Stimulated activated CD8-positive, alpha-beta memory T cell treated with anti-CD3 and anti-CD28 coated beads, Interleukin-7, amount 100 ng/mL, for 1 hour (primary cell): ENCODE data around the gene EEF2K.
A peak's percentile ranks its signal among the peaks of the same experiment; 100 is the strongest.
"Not testable (repeated sequence)": the region's sequence is repeated elsewhere in the genome, so short reads cannot be mapped to it uniquely, and the experiment has no call there.

Experiments
- DNase-seq, 2 donors: peaks; one replicate each; pipeline ENCODE4 v3.0.0-alpha.2; 2020; ENCODE audit warnings: low read depth in 2 of 2

EEF2K gene

DNA sequence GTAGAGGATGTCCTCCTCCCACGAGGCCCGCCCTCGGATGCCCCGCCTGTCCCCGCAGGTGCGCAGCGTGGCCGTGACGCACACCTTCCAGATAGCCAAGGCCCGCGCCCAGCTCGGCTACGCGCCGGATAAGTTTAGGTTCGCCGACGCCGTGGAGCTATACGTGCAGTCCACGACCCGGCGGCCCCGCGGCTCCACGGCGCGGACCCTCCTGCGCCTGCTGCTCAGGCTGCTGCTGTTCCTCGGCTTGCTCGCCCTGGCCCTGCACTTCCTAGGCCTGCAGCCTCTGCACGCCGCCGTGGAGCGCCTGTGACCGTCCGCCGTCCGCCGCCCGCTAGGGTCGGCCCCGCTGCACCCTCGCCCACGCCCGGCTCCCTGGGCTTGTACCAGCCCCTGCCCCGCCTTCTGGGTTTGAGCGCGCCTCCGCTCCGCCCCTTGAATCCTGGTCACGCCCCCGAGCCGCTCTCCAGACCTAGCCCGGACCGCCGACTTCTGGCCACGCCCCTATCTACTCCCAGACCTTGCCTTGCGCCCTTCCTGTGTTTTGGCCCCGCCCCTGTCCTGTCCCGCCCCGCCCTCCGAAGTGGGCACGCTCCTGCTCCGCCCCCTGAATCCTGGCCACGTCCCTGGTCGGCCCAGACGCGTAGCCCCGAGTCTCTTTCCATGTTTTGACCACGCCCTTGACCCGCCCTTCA, 15.8 kb upstream of the EEF2K start:
- peak; percentile 66 to 79 for DNase-seq

DNA sequence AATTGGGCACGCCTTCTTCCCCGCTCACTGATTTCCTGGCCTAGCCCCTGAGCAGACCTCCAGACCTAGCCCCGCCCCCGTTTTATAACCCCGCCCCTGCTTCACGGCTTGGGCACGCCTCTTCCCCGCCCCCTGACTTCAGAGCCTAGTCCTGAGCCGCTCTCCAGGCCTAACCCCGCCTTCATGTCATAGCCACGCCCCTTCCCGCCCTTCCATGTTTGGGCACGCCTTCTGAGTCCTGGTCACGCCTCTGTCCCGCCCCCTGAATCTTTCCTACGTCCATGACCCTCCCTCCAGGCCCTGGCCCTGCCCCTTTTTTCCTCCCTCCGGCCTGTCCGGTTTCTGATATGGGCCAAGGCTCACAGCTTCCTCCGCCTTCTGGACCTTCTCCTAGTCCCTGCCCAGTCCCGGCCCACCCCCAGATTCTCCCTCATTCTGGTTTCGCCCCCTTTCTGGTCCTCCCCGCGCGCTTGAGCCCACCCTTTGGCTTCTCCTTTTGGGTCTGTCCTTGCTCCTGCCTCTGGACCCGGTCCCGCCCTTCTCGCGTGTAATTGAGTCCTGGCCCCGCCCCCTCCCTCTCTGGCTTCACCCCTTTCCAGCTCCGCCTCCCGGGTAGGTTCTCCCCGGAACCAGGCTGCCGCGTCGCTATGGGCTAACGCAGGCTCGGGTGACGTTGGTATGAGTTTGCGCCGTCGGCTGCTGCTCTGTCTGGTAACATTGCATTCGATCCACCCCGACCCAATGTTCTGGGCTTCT, 15.1 kb upstream of the EEF2K start:
- peak; percentile 99 to 100 for DNase-seq

DNA sequence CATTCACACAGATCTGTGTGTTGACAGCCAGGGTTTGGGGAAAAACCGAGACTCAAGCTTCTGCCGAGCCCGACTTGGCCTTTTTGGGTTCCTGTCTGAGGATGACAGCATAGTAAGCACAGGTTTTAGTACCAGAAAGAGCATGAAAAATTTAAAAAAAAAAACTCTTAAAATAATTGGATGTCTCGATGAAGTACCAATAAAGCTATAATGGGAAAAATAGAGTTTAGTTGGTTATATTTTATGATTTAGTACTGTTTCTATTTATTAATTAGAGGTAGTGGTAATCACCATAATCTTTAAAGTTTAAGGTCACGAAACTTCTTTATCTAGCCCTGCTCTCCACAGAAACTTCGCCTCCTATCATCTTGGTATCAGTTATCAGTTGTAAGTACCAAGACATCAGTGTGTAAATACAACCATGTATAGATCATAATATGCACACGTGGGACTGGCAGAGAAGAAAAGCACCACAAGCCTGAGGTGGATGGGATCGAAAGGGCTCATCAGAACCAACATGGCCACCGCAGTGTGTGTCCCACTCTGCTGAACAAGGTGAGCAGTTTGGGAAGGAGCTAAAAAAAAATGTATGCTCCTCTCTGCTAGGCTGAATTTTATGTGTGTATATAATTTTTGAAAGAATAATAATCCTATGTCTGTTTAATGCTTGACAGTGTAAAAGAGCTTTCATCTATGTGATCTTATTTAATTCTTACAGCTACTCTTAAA, 14.4 kb upstream of the EEF2K start:
- no peak for DNase-seq

DNA sequence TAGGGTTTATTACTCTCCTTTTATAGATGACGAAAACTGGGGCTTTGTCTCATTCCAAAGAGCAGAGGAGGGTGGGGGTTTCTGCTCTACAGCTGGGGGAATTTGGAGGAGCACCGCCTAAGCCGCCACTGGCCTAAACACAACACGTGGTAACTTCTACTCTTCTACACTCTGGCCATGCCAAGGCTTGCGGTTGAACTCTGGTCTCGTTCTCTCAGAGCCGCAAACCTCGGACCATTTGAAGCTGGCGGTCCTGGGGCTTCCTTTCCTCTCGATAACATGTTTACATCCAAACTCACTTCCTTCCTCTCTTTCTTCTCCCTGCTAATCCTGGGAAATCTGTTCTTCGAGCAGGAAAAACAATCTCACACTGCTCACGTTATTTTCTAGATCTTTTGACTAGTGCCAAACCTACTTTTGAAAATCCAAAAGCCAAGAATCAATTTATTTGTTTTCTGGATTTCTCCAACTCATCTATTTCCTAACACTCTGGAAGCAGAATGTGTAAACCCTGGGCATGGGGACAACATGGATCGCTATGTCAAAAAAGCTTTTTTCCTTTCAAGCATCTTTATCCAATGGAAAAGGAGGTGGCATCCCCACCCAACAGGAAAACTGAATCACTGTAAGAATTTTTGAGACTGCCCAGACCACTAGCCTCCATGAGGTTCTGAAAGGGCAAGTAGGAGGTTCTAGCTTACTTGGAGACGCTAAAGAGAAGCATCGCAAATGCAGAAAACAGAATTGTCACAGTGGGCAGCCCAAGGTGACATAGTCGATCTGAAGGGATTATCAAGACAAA, 13.6 kb upstream of the EEF2K start:
- peak; percentile 53 for DNase-seq

DNA sequence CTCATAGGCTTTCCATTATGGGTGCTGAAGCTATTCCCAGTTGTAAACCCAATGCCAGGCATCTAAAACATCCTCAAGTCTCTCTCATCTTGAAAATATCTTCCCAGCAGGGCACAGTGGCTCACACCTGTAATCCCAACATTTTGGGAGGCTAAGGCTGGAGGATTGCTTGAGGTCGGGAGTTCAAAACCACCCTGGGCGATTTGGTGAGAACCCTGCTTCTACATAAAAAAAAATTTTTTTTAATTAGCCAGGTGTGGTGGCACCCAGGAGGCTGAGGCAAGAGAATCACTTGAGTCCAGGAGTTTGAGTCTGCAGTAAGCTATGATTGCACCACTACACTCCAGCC, 13.0 kb upstream of the EEF2K start:
- no peak for DNase-seq

DNA sequence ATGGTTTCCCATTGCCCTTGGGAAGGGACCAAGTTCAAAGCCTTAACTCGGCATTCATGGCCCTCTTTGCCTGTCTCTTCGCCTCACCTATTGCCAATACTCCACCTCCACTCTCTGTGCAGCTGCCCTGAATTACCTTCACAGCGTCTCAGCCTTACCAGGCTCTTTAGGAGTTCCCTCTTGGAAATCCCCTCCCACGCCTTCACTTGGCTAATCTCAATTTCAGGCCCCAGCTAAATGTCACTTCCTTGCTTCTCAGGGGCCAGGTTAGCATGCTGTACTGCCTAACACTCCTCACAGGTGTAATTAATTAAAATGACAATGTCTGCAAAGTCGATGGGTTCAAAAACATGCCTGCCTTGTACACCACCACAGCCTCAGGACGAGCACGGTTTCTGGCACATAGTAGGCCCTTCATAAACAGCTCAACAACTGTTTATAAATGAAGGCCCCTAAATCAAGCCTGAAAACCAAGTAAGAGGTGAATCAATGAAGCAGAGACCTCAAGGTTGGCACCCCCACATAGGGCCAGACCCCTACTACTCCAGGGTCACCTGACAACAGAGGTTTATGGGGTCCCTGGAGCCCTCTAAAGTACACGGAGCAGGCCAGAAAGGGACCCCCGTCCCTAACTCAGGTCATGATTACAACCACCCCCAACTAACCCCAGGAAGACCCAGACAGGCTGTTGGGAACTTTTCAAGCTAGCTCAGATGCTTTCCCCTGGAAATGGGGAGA, 11.2 kb upstream of the EEF2K start:
- no peak for DNase-seq

DNA sequence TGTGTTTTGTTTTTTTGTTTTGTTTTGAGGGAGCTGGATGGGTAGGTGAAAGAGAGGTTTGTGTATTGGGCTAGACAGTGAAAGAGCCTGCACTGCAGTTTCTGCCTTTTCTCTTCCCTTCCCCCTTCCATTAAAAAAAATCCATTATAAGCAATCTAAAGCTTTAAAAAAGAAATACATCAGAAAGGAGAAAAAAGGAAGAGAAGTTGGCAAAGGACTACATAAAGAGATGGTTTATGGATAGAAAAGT, 10.7 kb upstream of the EEF2K start:
- DNase-seq = no peak

DNA sequence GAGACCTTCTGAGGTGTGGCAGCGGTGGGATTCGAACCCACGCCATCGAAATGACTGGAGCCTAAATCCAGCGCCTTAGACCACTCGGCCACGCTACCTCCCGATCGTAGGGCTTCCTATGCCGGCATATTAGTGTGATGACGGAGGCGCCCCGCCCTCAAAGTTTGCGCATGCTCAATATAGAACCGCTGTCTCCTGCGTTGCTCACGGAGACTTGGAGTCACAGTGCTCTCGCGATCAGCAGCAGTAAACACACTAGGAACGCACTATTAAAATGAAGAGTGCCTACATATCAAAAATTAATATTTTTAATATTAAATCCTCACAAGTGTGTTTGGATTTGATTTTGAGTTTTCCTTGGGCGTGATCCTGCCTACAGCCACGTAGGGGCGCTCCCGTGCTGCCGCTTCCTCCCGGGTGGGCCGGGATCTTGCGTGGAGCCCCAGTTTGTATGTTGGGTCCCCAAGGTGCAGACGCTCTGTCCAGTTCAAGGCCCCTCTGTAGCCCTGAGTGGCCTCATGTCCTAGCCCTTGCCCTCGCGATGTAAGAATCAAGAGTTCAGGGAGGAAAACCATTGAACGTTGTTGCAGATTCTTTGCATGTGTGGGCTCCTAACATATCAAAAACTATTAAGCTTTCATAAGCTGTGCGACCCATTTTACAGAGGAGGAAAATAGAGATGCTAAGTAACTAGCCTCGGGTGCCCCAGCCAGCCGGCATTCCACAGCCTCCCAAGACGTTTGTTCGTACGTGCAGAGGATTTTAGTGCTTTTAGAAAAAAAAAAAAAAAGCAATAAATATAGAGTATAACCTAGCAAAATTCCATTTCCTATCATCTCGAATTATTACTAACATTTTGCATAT, 10.2 kb upstream of the EEF2K start:
- DNase-seq = peak; percentile 85 to 91

DNA sequence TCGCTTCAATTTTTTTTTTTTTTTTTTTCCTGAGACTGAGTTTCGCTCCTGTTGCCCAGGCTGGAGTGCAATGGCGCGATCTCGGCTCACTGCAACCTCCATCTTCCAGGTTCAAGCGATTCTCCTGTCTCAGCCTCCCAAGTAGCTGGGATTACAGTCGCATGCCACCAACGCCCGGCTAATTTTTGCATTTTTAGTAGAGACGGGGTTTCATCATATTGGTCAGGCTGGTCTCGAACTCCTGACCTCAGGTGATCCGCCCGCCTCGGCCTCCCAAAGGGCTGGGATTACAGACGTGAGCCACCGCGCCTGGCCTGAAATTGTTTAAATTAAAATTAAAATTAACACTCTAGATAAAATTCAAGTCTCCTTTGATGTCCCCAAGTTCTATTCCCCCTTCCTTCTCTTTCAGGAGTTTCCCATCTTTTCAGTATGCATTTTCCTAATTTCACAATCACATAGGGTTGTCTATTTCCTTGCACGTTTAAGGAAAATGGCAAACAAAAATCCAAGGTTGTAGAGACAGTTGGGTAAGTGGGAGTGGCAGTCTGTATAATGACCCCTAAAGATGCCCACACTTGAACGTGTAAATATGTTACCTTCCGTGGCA, 9.4 kb upstream of the EEF2K start:
- not testable (repeated sequence) for DNase-seq

DNA sequence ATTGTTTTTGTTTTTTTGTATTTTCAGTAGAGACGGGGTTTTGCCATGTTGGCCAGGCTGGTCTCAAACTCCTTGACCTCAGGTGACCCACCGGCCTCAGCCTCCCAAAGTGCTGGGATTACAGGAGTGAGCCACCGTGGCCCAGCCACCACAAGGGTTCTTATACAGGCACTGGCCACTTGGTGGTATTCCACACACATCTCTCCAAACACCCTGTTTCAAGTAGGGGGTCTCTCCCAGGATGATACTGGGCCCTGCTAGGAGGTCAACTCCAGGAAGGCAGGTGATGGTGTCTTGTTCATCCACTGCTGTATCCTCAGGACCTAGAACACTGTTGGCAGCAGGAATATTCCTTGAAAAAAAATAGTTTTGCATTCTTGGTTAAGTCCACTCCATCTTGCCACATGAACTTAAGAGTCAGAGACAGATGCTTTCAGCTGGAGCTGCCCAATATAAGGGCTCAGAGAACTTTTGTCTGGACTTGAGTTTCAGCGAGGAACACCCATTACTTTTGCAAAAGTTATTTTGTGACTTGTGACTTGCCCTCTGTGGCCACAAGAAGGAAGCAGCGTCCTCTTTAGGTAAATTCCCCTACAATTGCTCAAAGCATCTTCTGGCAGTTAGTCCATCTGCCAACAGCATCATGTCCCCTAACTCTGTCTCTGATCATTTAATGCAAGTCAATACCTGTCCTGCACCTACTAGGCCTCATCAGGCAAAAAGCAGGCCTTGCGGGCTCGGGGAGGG, 7.4 kb upstream of the EEF2K start:
- DNase-seq = no peak

DNA sequence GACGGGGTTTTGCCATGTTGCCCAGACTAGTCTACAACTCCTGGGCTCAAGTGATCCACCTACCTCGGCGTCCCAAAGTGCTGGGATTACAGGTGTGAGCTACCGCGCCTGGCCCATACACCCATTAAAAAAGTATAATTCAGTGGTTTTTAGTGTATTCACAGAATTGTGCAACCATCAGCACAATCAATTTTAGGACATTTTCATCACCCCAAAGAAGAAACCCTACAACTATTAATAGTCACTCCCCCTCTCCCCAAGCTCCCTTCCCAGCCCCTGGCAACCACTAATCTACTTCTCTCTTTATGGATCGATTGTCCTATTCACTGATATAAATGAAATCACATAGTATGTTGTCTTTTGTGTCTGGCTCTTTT, 3.8 kb upstream of the EEF2K start:
- no peak for DNase-seq

DNA sequence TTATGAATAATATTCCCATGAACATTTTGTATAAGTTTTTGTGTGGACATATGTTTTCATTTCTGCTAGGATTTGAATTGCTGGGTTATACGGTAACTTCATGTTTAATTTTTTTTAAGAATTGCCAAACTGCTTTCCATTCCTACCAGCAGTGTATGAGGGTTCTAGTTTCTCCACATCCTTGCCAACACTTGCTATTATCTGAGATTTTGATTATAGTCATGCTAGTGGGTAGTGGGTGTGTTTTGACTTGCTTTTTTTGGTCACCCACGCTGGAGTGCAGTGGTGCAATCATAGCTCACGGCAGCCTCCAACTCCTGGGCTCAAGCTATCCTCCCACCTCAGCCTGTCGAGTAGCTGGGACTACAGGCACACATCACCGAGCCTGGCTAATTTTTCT, 3.0 kb upstream of the EEF2K start:
- no peak for DNase-seq

DNA sequence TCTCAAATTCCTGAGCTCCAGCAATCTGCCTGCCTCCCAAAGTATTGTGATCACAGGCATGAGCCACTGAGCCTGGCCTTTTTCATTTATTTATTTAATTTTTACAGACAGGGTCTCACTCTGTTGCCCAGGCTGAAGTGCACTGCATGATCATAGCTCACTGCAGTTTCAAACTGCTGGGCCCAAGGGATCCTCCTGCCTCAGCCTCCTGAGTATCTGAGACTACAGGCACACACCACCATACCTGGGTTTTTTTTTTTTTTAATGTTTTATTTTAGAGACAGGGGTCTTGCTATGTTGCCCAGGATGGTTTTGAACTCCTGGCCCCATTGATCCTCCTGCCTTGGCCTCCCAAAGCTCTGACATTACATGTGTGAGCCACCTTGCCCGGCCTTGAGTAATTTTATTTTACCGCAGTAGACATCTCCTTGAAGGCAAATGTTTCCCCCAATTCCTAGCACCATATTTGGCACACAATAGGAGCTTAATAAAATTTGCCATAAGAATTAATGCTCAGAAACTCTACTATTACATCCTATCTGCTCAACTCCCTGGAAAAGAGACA, 1.9 kb upstream of the EEF2K start:
- DNase-seq = no peak

DNA sequence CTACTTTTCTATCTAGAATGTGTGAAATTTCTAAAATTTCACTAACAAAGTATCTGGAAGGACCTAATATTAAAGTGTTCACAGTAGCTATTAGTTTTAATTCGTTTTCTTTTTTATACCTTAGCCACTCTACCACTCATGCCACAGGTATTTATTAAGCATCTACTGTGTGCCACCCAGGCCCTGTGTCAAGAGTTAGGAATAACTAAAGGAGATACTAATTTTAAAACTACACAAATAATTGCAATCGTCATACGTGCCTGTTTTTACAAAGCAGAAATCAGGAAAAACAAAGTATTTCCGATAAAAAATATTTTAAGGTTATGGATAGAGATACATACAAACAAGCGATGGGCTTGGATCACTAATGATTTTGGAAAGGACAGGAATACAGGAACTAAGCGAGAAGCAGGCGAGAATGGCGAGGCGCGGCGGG, 483 bp upstream of the EEF2K start:
- no peak for DNase-seq

DNA sequence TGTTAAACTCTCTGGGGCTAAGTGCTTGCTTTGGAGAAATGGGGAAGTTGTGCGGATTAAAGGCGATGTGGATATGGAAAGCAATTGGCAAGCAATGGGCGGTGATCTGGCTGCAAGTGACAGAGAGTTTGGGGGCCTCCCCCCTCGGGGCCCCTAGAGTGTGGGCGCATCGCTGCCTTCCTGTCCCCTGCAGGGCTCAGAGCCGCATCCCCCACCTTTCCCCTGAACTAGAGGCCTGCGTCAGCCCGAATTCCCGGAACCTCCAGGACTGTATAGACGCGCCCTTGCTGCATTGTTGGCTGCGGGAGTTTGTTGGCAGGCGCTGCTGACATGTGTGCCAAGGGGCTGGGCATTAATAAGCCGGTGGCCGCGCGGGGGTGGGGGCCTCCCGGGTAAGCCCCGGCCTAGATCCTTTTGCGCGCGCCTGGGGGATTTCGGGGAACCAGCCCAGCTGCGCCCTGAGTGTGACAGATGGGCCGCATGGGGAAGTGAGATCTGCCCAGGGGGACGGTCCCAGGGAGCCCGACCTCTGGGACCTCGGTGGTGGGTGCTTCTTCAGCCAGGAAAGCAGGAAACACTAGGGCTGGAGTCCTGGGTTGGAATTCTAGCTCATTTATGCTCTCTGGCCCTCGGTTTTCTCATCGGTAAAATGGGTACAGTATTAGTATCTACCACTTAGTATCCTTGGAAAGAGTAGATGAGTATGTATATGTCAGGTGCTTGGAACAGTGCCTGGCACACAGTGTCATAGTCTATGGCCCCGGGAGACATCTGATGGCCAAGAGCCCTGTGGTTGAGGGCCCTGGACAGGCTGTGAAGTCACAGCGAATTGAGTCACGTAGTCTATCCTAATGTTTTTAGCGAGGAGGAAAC, 1.0 kb downstream of the EEF2K start:
- peak; percentile 17 to 24 for DNase-seq

DNA sequence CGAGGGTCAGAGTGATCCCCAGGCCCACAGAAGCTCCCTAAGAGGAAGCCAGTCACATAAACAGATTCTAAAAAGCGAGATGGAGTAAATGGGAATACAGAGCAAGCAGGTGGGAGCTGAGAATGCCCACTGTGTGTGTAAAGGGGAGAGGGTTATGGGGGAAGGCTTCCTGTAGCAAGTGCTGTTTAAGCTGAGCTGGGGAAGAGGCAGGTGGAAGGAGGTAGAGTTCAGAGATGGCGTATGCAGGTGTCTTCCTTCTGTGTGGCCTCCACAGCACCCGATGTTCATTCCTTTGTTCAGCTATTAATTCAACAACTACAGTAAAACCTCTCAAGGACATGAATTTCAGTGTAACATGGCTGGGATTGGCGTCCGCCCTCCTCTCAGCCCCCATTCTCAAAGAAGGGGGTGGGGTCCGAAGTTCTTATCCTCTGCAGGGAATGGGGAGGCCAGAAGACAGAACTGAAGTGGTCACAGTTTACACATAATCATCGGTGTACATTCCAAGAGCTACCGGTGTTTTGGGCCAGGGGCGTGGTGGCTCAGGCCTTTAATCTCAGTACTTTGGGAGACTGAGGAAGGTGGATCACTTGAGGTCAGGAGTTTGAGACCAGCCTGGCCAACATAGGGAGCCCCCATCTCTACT, 1.8 kb downstream of the EEF2K start:
- no peak for DNase-seq

DNA sequence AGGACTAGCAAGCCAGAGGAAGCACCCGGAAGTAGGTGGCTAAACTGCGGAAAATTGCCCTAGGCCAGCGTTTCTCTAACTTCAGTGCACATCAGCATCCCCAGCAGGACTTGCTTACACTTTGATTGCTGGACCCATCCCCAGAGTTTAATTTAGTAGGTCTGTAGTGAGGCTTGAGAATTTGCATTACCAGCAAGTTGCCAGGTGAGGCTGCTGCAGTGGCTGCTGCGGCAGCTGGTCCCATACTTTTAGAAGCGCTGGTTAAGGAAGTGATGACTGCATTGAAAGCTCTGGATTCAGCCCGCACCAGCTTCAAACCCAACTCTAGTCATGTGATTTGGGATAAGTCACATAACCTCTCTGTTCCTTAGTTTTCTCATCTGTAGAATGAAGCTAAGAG, 4.2 kb downstream of the EEF2K start:
- DNase-seq = no peak

DNA sequence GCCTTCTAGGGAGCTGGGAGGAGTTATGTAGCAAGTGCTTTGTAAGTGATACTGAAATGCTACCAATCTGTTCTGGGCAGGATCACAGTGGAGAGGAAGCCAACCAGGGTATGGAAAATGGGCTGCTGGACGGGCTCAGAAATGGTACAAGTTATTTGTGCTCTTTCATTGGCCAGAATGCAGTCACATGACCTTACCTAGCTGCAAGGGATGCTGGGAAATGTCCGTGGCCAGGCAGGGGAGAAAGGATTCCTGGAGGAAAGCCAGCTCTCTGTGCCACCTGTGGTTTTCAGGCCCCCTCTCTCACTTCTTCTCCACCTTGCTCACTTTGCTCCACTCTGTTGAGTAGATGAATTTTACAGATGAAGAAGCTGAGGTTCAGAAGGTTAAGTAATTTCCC, 4.8 kb downstream of the EEF2K start:
- DNase-seq = no peak
